Natural killer cell (primary cell): ENCODE measurements around the gene C3orf70. TPM values are rescaled to one million over a fixed set of nuclear protein-coding genes. Genes with fewer than 3 reads are reported as not detected.

Experiments
- ATAC-seq, 3 donors: fragments of 150-1000 bp in 2 of 3; fragments of 200-7000 bp in 1 of 3; cut with Tn5 transposase; 1 replicate in 1 of 3; 2 replicates in 2 of 3; pipeline ENCODE4 v1.10.0; 2021; ENCODE audit warnings: mild to moderate bottlenecking in 2 of 3, moderate library complexity in 2 of 3
- DNase-seq, 2 donors: peaks; one replicate each; pipeline versions ENCODE4 v3.0.0 to v3.0.0-alpha.2; 2013 to 2021; ENCODE audit warnings: mixed read lengths in 1 of 2
- H3K27ac ChIP-seq: one replicate; pipeline ENCODE4 v1.5.1; 2013; ENCODE audit warnings: mild to moderate bottlenecking, low read length
- H3K27me3 ChIP-seq: one replicate; pipeline ENCODE4 v1.6.1; 2013; ENCODE audit warnings: low read length; ENCODE audit not compliant: control insufficient read depth, insufficient read depth
- H3K36me3 ChIP-seq: one replicate; pipeline ENCODE4 v1.6.1; 2013; ENCODE audit warnings: low read length; ENCODE audit not compliant: control insufficient read depth, insufficient read depth
- H3K4me1 ChIP-seq: one replicate; pipeline ENCODE4 v1.6.1; 2013; ENCODE audit warnings: low read length; ENCODE audit not compliant: control insufficient read depth, insufficient read depth
- H3K4me3 ChIP-seq: one replicate; pipeline ENCODE4 v1.5.1; 2013; ENCODE audit warnings: low read length
- H3K9me3 ChIP-seq: one replicate; pipeline ENCODE4 v1.6.1; 2013; ENCODE audit warnings: low read length; ENCODE audit not compliant: control insufficient read depth, insufficient read depth
- H3K27ac Mint-ChIP-seq, 2 donors: one replicate each; pipeline ENCODE4 v1.8.0; 2022; ENCODE audit warnings: mild to moderate bottlenecking in 2 of 2, mixed read lengths in 2 of 2, moderate library complexity in 1 of 2
- H3K27me3 Mint-ChIP-seq, 2 donors: one replicate each; pipeline ENCODE4 v1.8.0; 2022; ENCODE audit warnings: low read depth in 2 of 2, mixed read lengths in 2 of 2
- H3K36me3 Mint-ChIP-seq: one replicate; pipeline ENCODE4 v1.8.0; 2022; ENCODE audit warnings: mixed read lengths
- H3K4me1 Mint-ChIP-seq, 2 donors: one replicate each; pipeline ENCODE4 v1.8.0; 2022; ENCODE audit warnings: mixed read lengths in 2 of 2
- H3K4me3 Mint-ChIP-seq: one replicate; pipeline ENCODE4 v1.8.0; 2022; ENCODE audit warnings: mild to moderate bottlenecking, moderate library complexity, mixed read lengths
- H3K9me3 Mint-ChIP-seq, 2 donors: one replicate each; pipeline ENCODE4 v1.8.0; 2022; ENCODE audit warnings: mixed read lengths in 2 of 2
- WGBS: methylation state at CpG from one replicate; pipeline ENCODE4 v1.1.7; 2013; ENCODE audit warnings: missing lambda C conversion rate; ENCODE audit not compliant: insufficient coverage; 5-methylcytosine and 5-hydroxymethylcytosine counted together
- intact Hi-C: fragments of 100-400 bp; cut with micrococcal nuclease; formaldehyde crosslinking; loops from one replicate; pipeline ENCODE4 v1.14.2; 2022
- total RNA-seq, 4 donors: library from RNA; stranded (reverse); fragments of 120-200 nt in 1 of 4; gene quantifications; one replicate each; pipeline versions ENCODE4 v1.2.3 to v1.2.4, GENCODE V29; 2013 to 2022
- TF ChIP-seq, protein P1 (sequence below): fragments of 200-600 bp; IDR thresholded peaks from one replicate; pipeline ENCODE4 v1.8.0; 2022; ENCODE audit warnings: antibody characterized with exemption

Gene C3orf70
- total RNA-seq, 3 donors from 2014 or later (not counting 1 experiment from before 2014, with no cell fraction given) = 0.05 to 0.07 (median 0.05) TPM

DNA sequence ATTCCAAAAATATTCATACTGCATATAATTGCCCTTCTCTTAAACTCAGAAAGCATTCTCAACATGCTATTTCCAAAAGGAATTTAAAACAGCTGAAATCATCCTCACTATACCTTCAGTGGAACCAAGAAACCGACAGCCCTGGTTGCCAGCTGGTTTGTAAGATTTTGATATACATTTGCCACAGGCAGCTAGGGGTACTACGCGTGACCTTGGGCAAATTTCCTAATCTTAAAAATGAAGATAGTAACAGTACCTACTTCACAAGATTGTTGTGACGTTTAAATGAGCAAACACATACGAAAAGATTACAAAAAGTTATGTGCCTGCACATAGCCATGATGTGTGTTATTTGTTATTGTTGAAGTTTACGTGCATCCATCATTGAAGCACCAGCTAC is 7.3 kb downstream of the C3orf70 start:
- no peak for ATAC-seq
- DNase-seq = no peak
- H3K9me3 ChIP-seq = no peaks in the 10 kb centered on the region
- H3K36me3 ChIP-seq = no peaks in the 10 kb centered on the region
- H3K27ac ChIP-seq = no peak overlapping the region
- no peaks in the 10 kb centered on the region for H3K36me3 Mint-ChIP-seq
- H3K27me3 Mint-ChIP-seq = peaks cover 8 to 33% of the 10 kb centered on the region in 2 donors
- no peak overlapping the region for H3K27ac Mint-ChIP-seq
- TF ChIP-seq, protein P1, sequence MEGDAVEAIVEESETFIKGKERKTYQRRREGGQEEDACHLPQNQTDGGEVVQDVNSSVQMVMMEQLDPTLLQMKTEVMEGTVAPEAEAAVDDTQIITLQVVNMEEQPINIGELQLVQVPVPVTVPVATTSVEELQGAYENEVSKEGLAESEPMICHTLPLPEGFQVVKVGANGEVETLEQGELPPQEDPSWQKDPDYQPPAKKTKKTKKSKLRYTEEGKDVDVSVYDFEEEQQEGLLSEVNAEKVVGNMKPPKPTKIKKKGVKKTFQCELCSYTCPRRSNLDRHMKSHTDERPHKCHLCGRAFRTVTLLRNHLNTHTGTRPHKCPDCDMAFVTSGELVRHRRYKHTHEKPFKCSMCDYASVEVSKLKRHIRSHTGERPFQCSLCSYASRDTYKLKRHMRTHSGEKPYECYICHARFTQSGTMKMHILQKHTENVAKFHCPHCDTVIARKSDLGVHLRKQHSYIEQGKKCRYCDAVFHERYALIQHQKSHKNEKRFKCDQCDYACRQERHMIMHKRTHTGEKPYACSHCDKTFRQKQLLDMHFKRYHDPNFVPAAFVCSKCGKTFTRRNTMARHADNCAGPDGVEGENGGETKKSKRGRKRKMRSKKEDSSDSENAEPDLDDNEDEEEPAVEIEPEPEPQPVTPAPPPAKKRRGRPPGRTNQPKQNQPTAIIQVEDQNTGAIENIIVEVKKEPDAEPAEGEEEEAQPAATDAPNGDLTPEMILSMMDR = no peak
- H3K4me1 ChIP-seq = no peaks in the 10 kb centered on the region
- no peaks in the 10 kb centered on the region for H3K4me1 Mint-ChIP-seq
- H3K9me3 Mint-ChIP-seq = no peaks in the 10 kb centered on the region
- no peak overlapping the region for H3K4me3 ChIP-seq
- no peak overlapping the region for H3K4me3 Mint-ChIP-seq
- H3K27me3 ChIP-seq = no peaks in the 10 kb centered on the region
- intact Hi-C loops = no loop called here
- WGBS = 93% methylated on average over 3 of the region's 6 CpGs

- Histone ChIP-seq H3K4me1 (no peaks in the 10 kb centered on the region), H3K36me3 (no peaks in the 10 kb centered on the region), H3K27me3 (no peaks in the 10 kb centered on the region), H3K27ac (no peak overlapping the region), H3K4me3 (no peak overlapping the region), H3K9me3 (no peaks in the 10 kb centered on the region)
- ATAC-seq = no peak
- WGBS = 96% methylated on average over 3 of the region's 3 CpGs
- no peaks in the 10 kb centered on the region for H3K36me3 Mint-ChIP-seq
- H3K27me3 Mint-ChIP-seq = peaks cover 8 to 31% of the 10 kb centered on the region in 2 donors
- TF ChIP-seq, protein P1 = no peak
- no peaks in the 10 kb centered on the region for H3K4me1 Mint-ChIP-seq
- no peak overlapping the region for H3K4me3 Mint-ChIP-seq
- H3K27ac Mint-ChIP-seq = no peak overlapping the region
- H3K9me3 Mint-ChIP-seq = no peaks in the 10 kb centered on the region
- intact Hi-C loops = no loop called here
- no peak for DNase-seq
These were observed 8.1 kb downstream of the C3orf70 start for GRCh38 chr3:185144784-185145183.

GRCh38 chr3:185137821-185138220 is 15.0 kb downstream of the C3orf70 start:
- ATAC-seq (no peak), DNase-seq (no peak)
- H3K4me3 Mint-ChIP-seq = no peak overlapping the region
- H3K36me3 ChIP-seq = no peaks in the 10 kb centered on the region
- no peaks in the 10 kb centered on the region for H3K9me3 ChIP-seq
- H3K9me3 Mint-ChIP-seq = no peaks in the 10 kb centered on the region
- no peak overlapping the region for H3K27ac ChIP-seq
- TF ChIP-seq, protein P1 = no peak
- H3K27me3 Mint-ChIP-seq = peaks cover 8 to 26% of the 10 kb centered on the region in 2 donors
- intact Hi-C loops = no loop called here
- no peaks in the 10 kb centered on the region for H3K27me3 ChIP-seq
- no peak overlapping the region for H3K4me3 ChIP-seq
- 100% methylated on average over 1 of the region's 1 CpG for WGBS
- H3K36me3 Mint-ChIP-seq = no peaks in the 10 kb centered on the region
- H3K4me1 Mint-ChIP-seq = no peaks in the 10 kb centered on the region
- no peaks in the 10 kb centered on the region for H3K4me1 ChIP-seq
- no peak overlapping the region for H3K27ac Mint-ChIP-seq

- TF ChIP-seq, protein P1 = no peak
- H3K4me3 ChIP-seq = no peak overlapping the region
- Mint-ChIP-seq H3K27ac (no peak overlapping the region), H3K4me3 (no peak overlapping the region), H3K27me3 (peaks cover 14 to 28% of the 10 kb centered on the region in 2 donors), H3K36me3 (no peaks in the 10 kb centered on the region), H3K9me3 (no peaks in the 10 kb centered on the region), H3K4me1 (no peaks in the 10 kb centered on the region)
- peaks cover 3% of the 10 kb centered on the region for H3K27me3 ChIP-seq
- intact Hi-C loops = no loop called here
- no peak overlapping the region for H3K27ac ChIP-seq
- no peaks in the 10 kb centered on the region for H3K36me3 ChIP-seq
- no peaks in the 10 kb centered on the region for H3K9me3 ChIP-seq
- DNase-seq = no peak
- no peaks in the 10 kb centered on the region for H3K4me1 ChIP-seq
- no peak for ATAC-seq
These were observed 18.4 kb downstream of the C3orf70 start for GRCh38 chr3:185134509-185134908.
